IMR-90 (cell line): ENCODE data around the gene COL4A3. TPM values are rescaled to one million over a fixed set of nuclear protein-coding genes. Genes with fewer than 3 reads are reported as not detected.
A peak's percentile ranks its signal among the peaks of the same experiment; 100 is the strongest.

Experiments used
- ATAC-seq: fragments of 200-7000 bp; cut with Tn5 transposase; 2 replicates; pipeline ENCODE4 v1.9.1; 2020; ENCODE audit warnings: low read depth, mild to moderate bottlenecking, moderate library complexity
- BruUV-seq: library from RNA; stranded (reverse); fragments of 400-500 nt; replicated peaks from 2 replicates; lab custom pipeline; 2021; lab: Mats Ljungman, UMichigan
- CTCF ChIA-PET: fragments of 300-600 bp; formaldehyde crosslinking; extraction: SDS; loops from one replicate; lab custom pipeline; 2021; ENCODE audit warnings: antibody characterized with exemption; lab: Yijun Ruan, JAX
- POLR2A ChIA-PET: fragments of 300-600 bp; sonication (Branson Sonifier 250); formaldehyde crosslinking; loops from one replicate; lab custom pipeline; 2022; ENCODE audit warnings: antibody characterized with exemption; ENCODE audit not compliant: unreplicated experiment; lab: Charles Lee
- DNase-seq: peaks from one replicate; pipeline ENCODE4 v3.0.0; 2013
- H2AFZ ChIP-seq: replicated peaks from 2 replicates; pipeline ENCODE3; 2013; ENCODE audit warnings: low read length, mild to moderate bottlenecking; ENCODE audit not compliant: poor library complexity
- H2AK5ac ChIP-seq: 2 replicates; pipeline ENCODE4 v1.6.1; 2013; ENCODE audit warnings: low read depth, low read length, inconsistent platforms
- H2AK9ac ChIP-seq: replicated peaks from 2 replicates; pipeline ENCODE3; 2013; ENCODE audit warnings: mild to moderate bottlenecking, low read depth, low read length, moderate library complexity; ENCODE audit not compliant: poor library complexity
- H2BK120ac ChIP-seq: 2 replicates; pipeline ENCODE4 v1.6.1; 2013; ENCODE audit warnings: low read depth, low read length, inconsistent platforms
- H2BK15ac ChIP-seq: 3 replicates; pipeline ENCODE4 v1.6.1; 2013; ENCODE audit warnings: low read depth, low read length, inconsistent platforms
- H2BK20ac ChIP-seq: 2 replicates; pipeline ENCODE4 v1.6.1; 2013; ENCODE audit warnings: low read depth, mild to moderate bottlenecking, inconsistent platforms, low read length, moderate library complexity
- H2BK5ac ChIP-seq: 2 replicates; pipeline ENCODE4 v1.6.1; 2013; ENCODE audit warnings: mild to moderate bottlenecking, low read depth, low read length, inconsistent platforms; ENCODE audit not compliant: poor library complexity, severe bottlenecking
- H3K14ac ChIP-seq: replicated peaks from 2 replicates; pipeline ENCODE4 v1.6.1; 2013; ENCODE audit warnings: low read depth, low read length, inconsistent platforms
- H3K18ac ChIP-seq: 2 replicates; pipeline ENCODE4 v1.6.1; 2013; ENCODE audit warnings: low read depth, low read length, control low read depth
- H3K23ac ChIP-seq: 2 replicates; pipeline ENCODE4 v1.6.1; 2013; ENCODE audit warnings: low read depth, low read length, inconsistent platforms
- H3K27ac ChIP-seq: 2 replicates; pipeline ENCODE4 v1.5.1; 2013; ENCODE audit warnings: mild to moderate bottlenecking, control low read depth, low read length; ENCODE audit not compliant: insufficient read depth
- H3K27me3 ChIP-seq: 2 replicates; pipeline ENCODE4 v1.6.1; 2013; ENCODE audit warnings: low read length; ENCODE audit not compliant: control insufficient read depth, insufficient read depth
- H3K36me3 ChIP-seq: 2 replicates; pipeline ENCODE4 v1.6.1; 2013; ENCODE audit warnings: low read length, mixed read lengths; ENCODE audit not compliant: control insufficient read depth, insufficient read depth
- H3K4ac ChIP-seq: 2 replicates; pipeline ENCODE4 v1.6.1; 2013; ENCODE audit warnings: low read depth, low read length, inconsistent platforms
- H3K4me1 ChIP-seq: 2 replicates; pipeline ENCODE4 v1.6.1; 2013; ENCODE audit warnings: low read length, mixed read lengths; ENCODE audit not compliant: control insufficient read depth, insufficient read depth
- H3K4me2 ChIP-seq: 2 replicates; pipeline ENCODE4 v1.6.1; 2013; ENCODE audit warnings: low read depth, mild to moderate bottlenecking, control low read depth, low read length, moderate library complexity
- H3K4me3 ChIP-seq: 2 replicates; pipeline ENCODE4 v1.5.1; 2013; ENCODE audit warnings: low read depth, mild to moderate bottlenecking, control low read depth, low read length, moderate library complexity; ENCODE audit not compliant: insufficient read depth
- H3K56ac ChIP-seq: 2 replicates; pipeline ENCODE4 v1.6.1; 2013; ENCODE audit warnings: low read length, inconsistent platforms; ENCODE audit not compliant: insufficient read depth; ENCODE audit errors: extremely low read depth
- H3K79me1 ChIP-seq, 2 experiments: 2 replicates each; pipeline ENCODE4 v1.6.1; 2013; ENCODE audit warnings: low read length in 2 of 2, inconsistent platforms in 1 of 2, low read depth in 1 of 2
- H3K9ac ChIP-seq: 2 replicates; pipeline ENCODE4 v1.6.1; 2013; ENCODE audit warnings: low read depth, low read length, control low read depth
- H3K9me1 ChIP-seq: 2 replicates; pipeline ENCODE4 v1.6.1; 2013; ENCODE audit warnings: low read length, inconsistent platforms; ENCODE audit not compliant: insufficient read depth
- H3K9me3 ChIP-seq: 2 replicates; pipeline ENCODE4 v1.6.1; 2013; ENCODE audit warnings: low read length; ENCODE audit not compliant: control insufficient read depth, insufficient read depth
- H4K20me1 ChIP-seq: 2 replicates; pipeline ENCODE4 v1.6.1; 2013; ENCODE audit warnings: low read length, inconsistent platforms; ENCODE audit not compliant: insufficient read depth
- H4K5ac ChIP-seq: 2 replicates; pipeline ENCODE4 v1.6.1; 2013; ENCODE audit warnings: mild to moderate bottlenecking, low read depth, low read length, control low read depth
- H4K8ac ChIP-seq, 2 experiments: 2 replicates each; pipeline ENCODE4 v1.6.1; 2013; ENCODE audit warnings: low read depth in 2 of 2, low read length in 2 of 2, control low read depth in 1 of 2, inconsistent platforms in 1 of 2
- H4K91ac ChIP-seq: 2 replicates; pipeline ENCODE4 v1.6.1; 2013; ENCODE audit warnings: low read depth, low read length, inconsistent platforms; ENCODE audit not compliant: insufficient read depth
- CHD1 ChIP-seq: IDR thresholded peaks from 2 replicates; pipeline ENCODE4 v1.6.1; 2012; ENCODE audit warnings: low read depth, low read length, improper control_type of control experiment
- MAFK ChIP-seq: IDR thresholded peaks from 2 replicates; pipeline ENCODE4 v1.6.1; 2012; ENCODE audit warnings: low read depth, low read length, improper control_type of control experiment
- WGBS, 2 experiments: methylation state at CpG; one replicate each; pipeline versions ENCODE4 v1.1.5 to v1.1.7; 2013; ENCODE audit warnings: missing lambda C conversion rate in 2 of 2; ENCODE audit not compliant: insufficient read length in 1 of 2; ENCODE audit errors: extremely low coverage in 2 of 2; 5-methylcytosine and 5-hydroxymethylcytosine counted together
- dilution Hi-C: fragments of 300-500 bp; cut with HindIII; formaldehyde crosslinking; loops from one replicate; pipeline ENCODE4 v1.14.3; 2018; ENCODE audit warnings: low sequenced_read_pairs; ENCODE audit not compliant: unreplicated experiment
- in situ Hi-C: fragments of 300-500 bp; cut with MboI; formaldehyde crosslinking; loops from 3 replicates; pipeline ENCODE4 v1.14.3; 2019; ENCODE audit warnings: low sequenced_read_pairs, inconsistent platforms, mixed read lengths
- intact Hi-C: fragments of 100-400 bp; cut with micrococcal nuclease; formaldehyde crosslinking; loops from 2 replicates; pipeline ENCODE4 v1.10.0; 2022
- polyA plus RNA-seq, 3 experiments: library from polyadenylated mRNA; depleted of rRNA; stranded (reverse); fragments of >200 nt; gene quantifications; 2 replicates each; pipeline ENCODE4 v1.2.3, GENCODE V29; 2012; ENCODE audit warnings: low replicate concordance in 1 of 3
- total RNA-seq: library from RNA; depleted of rRNA; stranded (reverse); fragments of >200 nt; gene quantifications from 2 replicates; pipeline ENCODE4 v1.2.3, GENCODE V29; 2012

COL4A3 gene
- total and polyA plus RNA-seq, 2 of the 4 experiments (the other 2 are of a cell fraction), result not detected

DNA sequence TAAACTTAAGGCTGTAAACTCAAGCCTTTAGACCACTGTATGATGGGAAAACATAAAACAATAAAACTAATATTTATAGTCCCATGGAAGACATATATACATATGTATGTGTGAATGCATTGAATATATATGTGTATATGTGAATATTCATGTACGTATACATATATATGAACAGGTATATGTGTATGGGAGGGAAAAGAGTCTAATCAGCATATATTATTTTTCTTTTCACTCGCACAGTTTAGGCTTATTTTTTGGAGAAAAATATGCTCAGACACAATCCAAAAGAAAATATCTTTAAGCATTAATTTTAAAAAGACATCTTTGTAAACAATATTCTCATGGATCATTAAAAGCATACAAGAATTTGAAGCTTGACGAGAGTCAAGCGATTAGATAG lies 23.1 kb upstream of the COL4A3 start:
- intact Hi-C loops, result no loop called here
- H2AK9ac ChIP-seq, result no peak overlapping the region
- H4K91ac ChIP-seq, result no peak overlapping the region
- ATAC-seq (no peak), DNase-seq (no peak)
- no CpG with 5 or more reads among the region's 4 CpGs for WGBS, 2 experiments
- H3K18ac ChIP-seq, result no peak overlapping the region
- no peaks in the 10 kb centered on the region for H3K4me1 ChIP-seq
- no peak overlapping the region for H4K5ac ChIP-seq
- no peak overlapping the region for H3K56ac ChIP-seq
- no peak overlapping the region for H3K9ac ChIP-seq
- no peaks in the 10 kb centered on the region for H3K9me3 ChIP-seq
- no TSS peak for BruUV-seq
- H2AK5ac ChIP-seq, result no peak overlapping the region
- peak; percentile 50 for TF ChIP-seq MAFK
- no peak for TF ChIP-seq CHD1
- no peak overlapping the region for H3K4me2 ChIP-seq
- in situ Hi-C loops, result no loop called here
- no peak overlapping the region for H2BK5ac ChIP-seq
- CTCF ChIA-PET, result interaction anchor here (1.0 kb wide), 1 partner anchor 77 kb away, joined by 5 read pairs; no protein-coding TSS in a partner anchor
- no peak overlapping the region for H3K14ac ChIP-seq
- POLR2A ChIA-PET, result no interaction called here
- H4K8ac ChIP-seq, result no peak overlapping the region
- no peak overlapping the region for H2BK15ac ChIP-seq
- no peak overlapping the region for H2BK120ac ChIP-seq
- H4K20me1 ChIP-seq, result no peaks in the 10 kb centered on the region
- no peaks in the 10 kb centered on the region for H3K79me1 ChIP-seq
- H3K27me3 ChIP-seq, result peaks cover 8% of the 10 kb centered on the region
- H3K23ac ChIP-seq, result no peak overlapping the region
- dilution Hi-C loops, result no loop called here
- no peak overlapping the region for H2BK20ac ChIP-seq
- H3K9me1 ChIP-seq, result no peaks in the 10 kb centered on the region
- no peak overlapping the region for H3K4me3 ChIP-seq
- H3K4ac ChIP-seq, result no peak overlapping the region
- H2AFZ ChIP-seq, result no peak overlapping the region
- H3K27ac ChIP-seq, result no peak overlapping the region
- H3K36me3 ChIP-seq, result no peaks in the 10 kb centered on the region
